ENCODE results near the gene SPANXN2.

Gene SPANXN2

DNA sequence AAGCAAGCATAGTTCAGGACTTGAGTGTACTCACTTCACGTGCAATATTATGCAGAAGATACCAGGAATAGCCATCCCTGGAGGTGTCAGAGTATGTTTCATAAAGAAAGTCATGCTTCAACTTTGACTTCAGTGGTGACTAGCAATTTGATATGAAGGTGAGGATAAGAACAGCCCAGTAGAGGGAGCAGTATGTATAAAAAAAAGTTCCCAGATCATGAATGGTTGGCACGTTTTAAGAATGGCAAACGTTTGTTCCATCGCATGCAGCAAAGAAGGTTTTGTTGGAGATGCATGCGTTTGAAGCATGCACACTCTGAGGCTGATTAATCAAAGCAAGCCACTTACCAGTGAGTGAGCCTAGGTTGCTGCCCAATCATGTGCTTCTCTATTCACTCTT lies 51.2 kb downstream of the SPANXN2 start:
- Histone ChIP-seq H3K4me2 (ENCODE audit: low read length) (no peak overlapping the region), H3F3A (ENCODE audit: control insufficient read depth, insufficient read depth) (no peaks in the 10 kb centered on the region), H3K4me3 (ENCODE audit: low read length) (no peak overlapping the region), H3K27me3 (ENCODE audit: control insufficient read depth, low read length) (no peaks in the 10 kb centered on the region), H3K9me3 (ENCODE audit: control insufficient read depth, insufficient read depth, low read length) (no peaks in the 10 kb centered on the region), H3K79me2 (ENCODE audit: control insufficient read depth, low read length) (no peaks in the 10 kb centered on the region), H4K20me1 (ENCODE audit: control insufficient read depth, insufficient read depth, low read depth, low read length) (no peaks in the 10 kb centered on the region), H3K9me2 (replicated peaks; ENCODE audit: control insufficient read depth, low read length) (no peaks in the 10 kb centered on the region), H3K36me3 (ENCODE audit: control insufficient read depth, low read length) (no peaks in the 10 kb centered on the region), H3K27ac (ENCODE audit: low read depth, low read length) (no peak overlapping the region), H3K4me1 (ENCODE audit: control insufficient read depth, low read length) (no peaks in the 10 kb centered on the region)
- TF ChIP-seq, protein P1, sequence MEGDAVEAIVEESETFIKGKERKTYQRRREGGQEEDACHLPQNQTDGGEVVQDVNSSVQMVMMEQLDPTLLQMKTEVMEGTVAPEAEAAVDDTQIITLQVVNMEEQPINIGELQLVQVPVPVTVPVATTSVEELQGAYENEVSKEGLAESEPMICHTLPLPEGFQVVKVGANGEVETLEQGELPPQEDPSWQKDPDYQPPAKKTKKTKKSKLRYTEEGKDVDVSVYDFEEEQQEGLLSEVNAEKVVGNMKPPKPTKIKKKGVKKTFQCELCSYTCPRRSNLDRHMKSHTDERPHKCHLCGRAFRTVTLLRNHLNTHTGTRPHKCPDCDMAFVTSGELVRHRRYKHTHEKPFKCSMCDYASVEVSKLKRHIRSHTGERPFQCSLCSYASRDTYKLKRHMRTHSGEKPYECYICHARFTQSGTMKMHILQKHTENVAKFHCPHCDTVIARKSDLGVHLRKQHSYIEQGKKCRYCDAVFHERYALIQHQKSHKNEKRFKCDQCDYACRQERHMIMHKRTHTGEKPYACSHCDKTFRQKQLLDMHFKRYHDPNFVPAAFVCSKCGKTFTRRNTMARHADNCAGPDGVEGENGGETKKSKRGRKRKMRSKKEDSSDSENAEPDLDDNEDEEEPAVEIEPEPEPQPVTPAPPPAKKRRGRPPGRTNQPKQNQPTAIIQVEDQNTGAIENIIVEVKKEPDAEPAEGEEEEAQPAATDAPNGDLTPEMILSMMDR (IDR thresholded peaks at IDR 0.05; ENCODE audit: low read depth, low read length, poor library complexity, severe bottlenecking) = peak; percentile 29
- TF ChIP-seq EZH2phosphoT487 (IDR thresholded peaks at IDR 0.05; ENCODE audit: borderline replicate concordance, low read length) = no peak

DNA sequence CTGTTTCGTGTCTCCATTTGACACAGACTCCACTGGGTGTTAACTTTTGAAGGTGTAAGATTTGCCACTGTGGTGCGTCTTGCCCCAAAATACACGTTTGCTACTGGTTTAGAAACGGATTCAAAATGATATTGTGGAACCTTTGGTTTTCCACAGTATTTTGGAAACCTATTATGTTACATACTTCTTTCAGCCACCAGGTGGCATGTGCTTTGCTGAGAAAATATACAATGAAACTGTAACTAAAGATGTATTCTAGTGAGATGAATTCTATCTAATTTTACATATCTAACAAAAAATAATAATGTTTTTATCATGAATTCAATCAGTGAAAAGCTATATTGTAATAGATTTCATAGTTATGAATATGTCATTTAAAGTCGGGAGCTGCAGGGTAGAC lies 56.2 kb downstream of the SPANXN2 start:
- Histone ChIP-seq H3K4me3 (ENCODE audit: low read length) (no peak overlapping the region), H4K20me1 (ENCODE audit: control insufficient read depth, insufficient read depth, low read depth, low read length) (no peaks in the 10 kb centered on the region), H3K27me3 (ENCODE audit: control insufficient read depth, low read length) (no peaks in the 10 kb centered on the region), H3K79me2 (ENCODE audit: control insufficient read depth, low read length) (no peaks in the 10 kb centered on the region), H3F3A (ENCODE audit: control insufficient read depth, insufficient read depth) (no peaks in the 10 kb centered on the region), H3K4me1 (ENCODE audit: control insufficient read depth, low read length) (no peaks in the 10 kb centered on the region), H3K9me2 (replicated peaks; ENCODE audit: control insufficient read depth, low read length) (no peaks in the 10 kb centered on the region), H3K36me3 (ENCODE audit: control insufficient read depth, low read length) (no peaks in the 10 kb centered on the region), H3K27ac (ENCODE audit: low read depth, low read length) (no peak overlapping the region), H3K9me3 (ENCODE audit: control insufficient read depth, insufficient read depth, low read length) (no peaks in the 10 kb centered on the region), H3K4me2 (ENCODE audit: low read length) (no peak overlapping the region)
- no peak for TF ChIP-seq EZH2phosphoT487 (IDR thresholded peaks at IDR 0.05; ENCODE audit: borderline replicate concordance, low read length)
- TF ChIP-seq, protein P1 (IDR thresholded peaks at IDR 0.05; ENCODE audit: low read depth, low read length, poor library complexity, severe bottlenecking) = peak; percentile 38

DNA sequence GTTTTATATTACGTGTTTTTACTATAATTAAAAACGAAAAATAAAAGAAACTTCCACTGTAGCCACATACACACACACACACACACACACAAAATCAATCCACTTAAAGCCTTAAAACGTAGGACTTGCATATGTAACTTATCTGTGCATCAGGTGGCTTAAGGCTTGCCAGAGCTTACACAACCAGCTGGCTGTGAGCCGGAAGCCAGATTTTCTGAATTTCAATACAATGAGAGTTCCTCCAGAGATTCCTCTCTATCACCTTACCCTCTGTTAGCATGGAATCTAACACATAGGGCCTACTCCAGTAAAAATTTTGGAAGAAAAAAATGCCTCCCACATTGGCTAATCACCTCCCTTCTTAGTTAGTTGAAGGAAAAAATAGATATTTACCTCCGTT lies 56.8 kb downstream of the SPANXN2 start:
- no peaks in the 10 kb centered on the region for H3K36me3 ChIP-seq (ENCODE audit: control insufficient read depth, low read length)
- no peaks in the 10 kb centered on the region for H4K20me1 ChIP-seq (ENCODE audit: control insufficient read depth, insufficient read depth, low read depth, low read length)
- no peaks in the 10 kb centered on the region for H3K79me2 ChIP-seq (ENCODE audit: control insufficient read depth, low read length)
- no peak overlapping the region for H3K4me2 ChIP-seq (ENCODE audit: low read length)
- H3K4me3 ChIP-seq (ENCODE audit: low read length) = no peak overlapping the region
- TF ChIP-seq, protein P1 (IDR thresholded peaks at IDR 0.05; ENCODE audit: low read depth, low read length, poor library complexity, severe bottlenecking) = no peak
- TF ChIP-seq EZH2phosphoT487 (IDR thresholded peaks at IDR 0.05; ENCODE audit: borderline replicate concordance, low read length) = no peak
- H3F3A ChIP-seq (ENCODE audit: control insufficient read depth, insufficient read depth) = no peaks in the 10 kb centered on the region
- H3K9me2 ChIP-seq (replicated peaks; ENCODE audit: control insufficient read depth, low read length) = no peaks in the 10 kb centered on the region
- H3K4me1 ChIP-seq (ENCODE audit: control insufficient read depth, low read length) = no peaks in the 10 kb centered on the region
- H3K27ac ChIP-seq (ENCODE audit: low read depth, low read length) = no peak overlapping the region
- no peaks in the 10 kb centered on the region for H3K9me3 ChIP-seq (ENCODE audit: control insufficient read depth, insufficient read depth, low read length)
- no peaks in the 10 kb centered on the region for H3K27me3 ChIP-seq (ENCODE audit: control insufficient read depth, low read length)

Data from DOHH2 (cell line).